NCI-H2227 treated with DMSO at 0.1 percent for 48 hours (cell line): ENCODE data around the gene ARHGAP20.

Experiments used
- DNase-seq: peaks from one replicate; lab custom pipeline; 2025; lab: John Stamatoyannopoulos, UW

Gene ARHGAP20, protein sequence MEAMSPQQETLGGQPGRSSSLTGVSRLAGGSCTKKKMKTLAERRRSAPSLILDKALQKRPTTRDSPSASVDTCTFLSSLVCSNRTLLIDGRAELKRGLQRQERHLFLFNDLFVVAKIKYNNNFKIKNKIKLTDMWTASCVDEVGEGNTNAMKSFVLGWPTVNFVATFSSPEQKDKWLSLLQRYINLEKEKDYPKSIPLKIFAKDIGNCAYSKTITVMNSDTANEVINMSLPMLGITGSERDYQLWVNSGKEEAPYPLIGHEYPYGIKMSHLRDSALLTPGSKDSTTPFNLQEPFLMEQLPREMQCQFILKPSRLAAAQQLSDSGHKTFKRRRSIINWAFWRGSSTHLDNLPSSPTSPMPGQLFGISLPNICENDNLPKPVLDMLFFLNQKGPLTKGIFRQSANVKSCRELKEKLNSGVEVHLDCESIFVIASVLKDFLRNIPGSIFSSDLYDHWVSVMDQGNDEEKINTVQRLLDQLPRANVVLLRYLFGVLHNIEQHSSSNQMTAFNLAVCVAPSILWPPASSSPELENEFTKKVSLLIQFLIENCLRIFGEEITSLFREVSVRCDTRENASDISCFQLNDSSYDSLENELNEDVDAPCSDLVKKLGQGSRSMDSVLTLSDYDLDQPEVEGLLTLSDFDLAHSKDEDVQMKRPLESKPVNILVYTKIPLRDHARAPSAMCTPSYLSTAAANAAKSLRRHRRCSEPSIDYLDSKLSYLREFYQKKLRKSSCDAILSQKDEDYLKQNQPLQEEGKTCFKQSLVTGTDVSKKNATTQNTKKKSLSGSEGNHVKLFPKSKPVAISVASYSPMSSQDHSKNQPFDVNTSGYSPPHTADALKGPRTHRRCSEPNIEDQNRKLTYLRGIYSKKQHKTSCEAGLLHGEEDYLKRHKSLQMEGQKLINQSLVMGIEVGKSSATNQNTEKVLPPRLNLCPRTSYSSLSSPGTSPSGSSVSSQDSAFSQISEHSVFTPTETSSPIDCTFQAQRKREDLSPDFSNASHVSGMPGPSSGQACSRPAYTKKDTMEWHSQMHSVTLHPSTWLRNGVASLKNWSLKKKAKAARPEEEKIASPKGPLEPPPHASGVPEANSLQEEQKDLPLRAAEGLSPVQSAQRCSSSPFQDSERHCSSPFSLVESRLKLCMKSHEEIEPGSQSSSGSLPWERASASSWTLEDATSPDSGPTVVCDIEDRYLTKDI

GRCh38 chr11:110711776-110712658, at the start of gene ARHGAP20:
ARHGAP20 (minus strand) TSS chr11:110712437; CDS start chr11:110712231, 206 bp downstream.
- DNase-seq = peak; percentile 75

DNA sequence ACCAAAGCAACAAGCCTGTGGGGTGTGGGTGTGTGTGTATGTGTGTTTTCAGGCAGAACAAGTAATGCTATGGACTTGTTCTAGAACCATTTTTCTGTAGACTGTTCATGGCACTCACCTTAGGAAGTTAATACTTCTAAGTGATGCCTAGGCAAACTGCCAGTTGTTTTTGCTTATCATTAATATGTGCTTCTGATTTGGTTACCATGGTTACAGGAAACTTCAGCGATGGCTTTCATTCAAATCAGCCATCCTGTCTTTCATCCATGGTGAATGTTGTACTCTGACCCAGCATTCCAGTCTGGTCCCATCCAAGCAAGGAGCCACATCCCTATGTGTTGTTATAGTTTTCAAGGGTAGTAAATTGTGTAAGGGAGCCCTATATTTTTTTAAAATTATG, 49.8 kb upstream of the ARHGAP20 start:
- DNase-seq = no peak

DNA sequence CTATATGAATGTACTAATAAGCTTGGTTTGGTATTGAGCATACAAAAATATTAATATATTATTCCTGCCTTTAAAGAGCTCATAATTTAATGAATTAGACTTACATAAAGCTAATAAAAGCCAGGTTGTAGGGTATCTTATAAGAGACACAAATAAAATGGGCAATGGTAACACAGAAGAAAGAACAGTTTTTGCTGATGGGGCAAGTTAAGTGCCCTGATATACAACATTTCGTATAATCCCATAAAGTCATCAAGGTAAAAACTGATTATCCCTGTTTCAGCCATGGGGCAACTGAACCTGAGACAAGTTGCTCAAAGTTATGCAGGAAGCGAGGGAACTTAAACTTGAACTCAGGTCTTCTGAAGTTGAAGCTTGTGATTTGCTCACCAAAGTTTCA, 48.9 kb upstream of the ARHGAP20 start:
- DNase-seq = no peak

DNA sequence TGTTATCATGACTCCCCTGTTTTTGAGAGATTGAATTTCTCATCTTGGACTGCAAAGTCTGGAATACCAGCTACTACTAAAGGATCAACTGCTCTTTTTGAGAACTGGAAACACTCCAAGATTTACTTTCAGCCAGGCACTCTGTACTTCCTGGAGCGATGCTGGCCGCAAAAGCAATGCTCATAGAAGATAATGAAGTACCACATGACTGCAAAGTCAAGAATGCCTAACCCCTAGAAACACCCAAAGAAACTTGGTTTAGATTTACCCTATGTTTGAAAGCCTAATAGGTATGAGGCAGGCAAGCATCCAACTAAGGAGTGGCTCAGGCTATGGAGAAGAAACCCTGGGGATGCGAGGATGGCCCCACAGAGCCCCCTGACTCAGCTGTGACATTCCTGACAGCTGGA, 47.7 kb upstream of the ARHGAP20 start:
- DNase-seq = no peak

GRCh38 chr11:110757962-110758755, 45.9 kb upstream of the ARHGAP20 start:
- no peak for DNase-seq

DNA sequence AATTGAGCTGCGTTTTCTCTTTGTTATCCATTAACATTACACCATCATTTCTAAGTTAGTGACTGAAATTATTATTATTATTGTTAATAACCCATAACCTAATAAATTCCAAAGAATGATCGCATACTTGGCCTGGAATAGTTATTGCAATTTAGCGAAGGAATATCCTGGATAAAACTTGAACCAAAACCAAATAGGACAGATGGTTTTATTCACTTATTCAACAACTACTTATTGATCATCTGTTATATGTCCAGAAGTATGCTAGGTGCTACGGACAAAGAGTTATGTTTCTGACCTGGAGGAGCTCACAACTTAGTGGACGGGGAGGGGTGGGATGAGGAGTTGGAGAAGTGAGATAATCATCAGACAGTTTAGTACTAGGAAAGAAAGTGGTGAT, 44.8 kb upstream of the ARHGAP20 start:
- DNase-seq = no peak

DNA sequence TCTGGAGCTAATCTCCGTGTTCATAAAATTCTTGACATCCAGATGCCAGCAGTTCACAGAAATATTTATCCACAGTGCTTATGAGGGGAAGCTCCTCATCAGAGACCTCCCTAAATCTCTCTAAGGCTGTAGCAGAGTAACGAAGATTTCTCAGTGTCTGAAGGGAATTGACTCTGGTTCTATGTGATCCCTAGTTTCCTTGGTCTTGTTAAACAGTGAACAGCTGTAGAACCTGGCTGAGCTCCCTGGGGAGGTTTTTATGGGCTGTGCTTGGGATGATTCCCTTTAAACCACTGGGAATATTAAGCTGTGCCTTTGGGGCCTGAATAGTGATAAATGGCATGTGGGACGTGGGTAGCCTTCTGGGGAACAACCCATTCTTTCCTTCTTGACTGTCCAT, 43.7 kb upstream of the ARHGAP20 start:
- no peak for DNase-seq

- DNase-seq = no peak
Observed at GRCh38 chr11:110752890-110753289, 40.7 kb upstream of the ARHGAP20 start.

- no peak for DNase-seq
Observed at GRCh38 chr11:110750100-110750499, 37.9 kb upstream of the ARHGAP20 start.

GRCh38 chr11:110747531-110747930, 35.3 kb upstream of the ARHGAP20 start:
- DNase-seq = no peak

DNA sequence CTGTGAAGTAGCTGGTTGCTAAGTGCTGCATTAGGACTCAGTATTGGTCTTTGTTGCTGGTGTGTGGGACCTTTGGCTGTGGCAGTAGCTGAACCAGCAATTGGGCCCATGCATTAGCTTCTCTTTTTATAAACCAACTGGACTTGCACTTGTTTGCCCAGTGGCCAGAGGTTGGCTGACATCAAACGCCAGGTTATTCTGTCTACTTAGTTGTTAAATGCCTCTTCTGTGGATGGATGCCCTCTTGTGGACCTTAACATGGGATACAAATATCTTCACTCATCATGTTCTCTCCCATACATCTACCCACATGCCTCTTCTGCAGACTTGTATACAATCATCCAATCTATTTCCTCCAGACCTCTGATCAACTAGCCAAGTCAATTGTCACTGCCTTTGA, 26.4 kb upstream of the ARHGAP20 start:
- DNase-seq = no peak

GRCh38 chr11:110737593-110737992, 25.4 kb upstream of the ARHGAP20 start:
- no peak for DNase-seq

DNA sequence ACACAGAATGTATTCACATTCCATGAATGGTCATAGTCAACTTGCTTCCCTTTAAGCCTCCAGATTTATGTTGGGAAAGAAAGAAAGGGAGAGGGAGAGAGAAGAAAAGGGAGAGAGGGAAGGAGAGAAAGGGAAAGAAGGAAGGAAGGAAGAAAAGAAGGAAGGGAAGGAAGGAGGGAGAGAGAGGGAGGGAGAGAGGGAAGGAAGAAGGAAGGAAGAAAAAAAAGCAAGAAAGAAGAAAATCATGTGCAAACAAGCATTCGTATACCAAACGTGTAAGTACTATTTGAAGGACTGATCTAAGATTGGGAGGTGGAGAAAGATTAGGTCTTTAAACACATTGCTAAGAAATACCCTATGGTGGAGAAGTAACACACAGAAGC, 23.9 kb upstream of the ARHGAP20 start:
- no peak for DNase-seq

DNA sequence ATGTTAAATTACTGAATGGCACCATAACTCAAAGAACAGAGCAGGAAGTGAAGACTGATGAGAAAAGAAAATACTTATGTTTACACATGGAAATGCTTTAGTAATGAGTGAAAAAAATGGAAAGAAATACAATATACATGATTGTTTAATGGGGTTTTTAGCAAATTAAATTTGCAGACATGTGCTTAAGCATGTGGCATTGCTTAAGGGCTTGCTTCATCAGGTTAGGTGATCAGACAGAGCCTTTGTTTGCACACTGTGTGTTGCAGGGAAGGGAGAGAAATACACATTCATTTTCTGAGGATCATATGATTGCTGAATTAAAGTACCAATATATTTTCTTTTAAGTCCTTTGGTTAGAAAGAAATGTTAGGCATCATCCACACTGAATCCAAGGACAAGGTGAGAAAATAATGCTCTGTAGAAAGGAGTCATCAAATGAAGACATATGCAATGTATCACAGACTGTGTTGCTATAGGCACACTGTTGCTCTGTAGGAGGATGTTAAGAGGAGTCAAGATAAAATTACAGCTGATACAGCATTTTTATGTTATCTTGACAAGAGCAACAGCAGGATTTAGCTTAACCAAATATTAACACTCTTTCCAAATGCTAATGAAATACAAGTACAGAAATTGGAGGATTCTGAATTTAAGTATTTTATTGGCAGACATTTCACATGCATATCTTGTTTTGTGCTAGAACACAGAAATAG, 23.4 kb upstream of the ARHGAP20 start:
- DNase-seq = no peak

DNA sequence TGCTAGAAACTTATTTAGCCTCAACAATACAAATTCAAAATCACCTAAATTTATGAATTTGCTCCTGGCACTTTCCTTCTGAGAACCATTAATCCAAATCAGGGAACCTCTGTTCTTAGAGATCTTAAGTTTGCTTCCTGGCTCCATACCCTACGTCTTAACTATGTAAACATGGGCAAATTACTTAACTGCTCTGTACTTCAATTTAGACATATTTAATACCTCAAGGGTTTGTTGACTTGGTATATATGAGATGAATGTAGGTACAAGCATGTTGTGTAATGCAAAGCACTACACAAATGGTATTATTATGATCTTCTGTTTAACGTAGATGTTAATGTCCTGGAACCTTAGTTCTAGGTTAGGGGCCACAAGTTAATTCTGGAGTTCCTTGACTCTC, 22.6 kb upstream of the ARHGAP20 start:
- DNase-seq = no peak

DNA sequence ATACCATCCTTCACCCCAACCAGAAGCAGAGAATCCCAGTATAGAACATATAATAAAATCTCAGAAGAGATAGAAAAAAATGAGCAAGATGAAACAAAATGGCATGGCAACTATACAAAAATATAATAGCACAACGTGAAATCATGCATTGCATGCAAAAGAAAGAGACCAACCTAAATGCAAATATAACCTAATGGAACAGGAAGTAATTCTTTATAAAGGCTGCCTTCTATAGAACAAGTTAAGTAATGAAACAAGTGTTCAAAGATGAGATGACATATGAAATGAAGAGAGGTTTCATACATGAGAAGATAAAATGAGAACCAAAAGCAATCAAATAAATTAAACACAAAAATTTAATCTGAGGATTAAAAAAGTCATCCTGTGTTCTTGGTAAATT, 18.5 kb upstream of the ARHGAP20 start:
- no peak for DNase-seq

DNA sequence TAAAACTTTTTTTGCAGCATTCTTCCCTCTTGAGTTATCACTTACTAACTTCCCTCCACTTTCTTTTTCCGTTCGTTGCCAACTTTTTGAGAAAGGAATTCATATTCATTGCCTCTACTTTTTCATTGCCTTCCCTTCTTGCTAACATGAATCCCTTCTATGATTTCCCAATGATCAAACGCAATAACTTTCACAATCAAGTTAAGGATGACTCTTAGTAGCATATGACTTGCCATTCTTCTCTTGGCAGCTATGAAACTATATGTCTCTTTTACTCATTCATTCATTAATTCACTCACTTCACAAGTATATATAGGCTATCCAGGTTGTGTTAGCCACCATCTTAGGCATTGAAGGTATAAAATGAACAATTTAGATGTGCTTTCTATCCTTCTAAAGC, 16.6 kb upstream of the ARHGAP20 start:
- no peak for DNase-seq

GRCh38 chr11:110728476-110728875, 16.2 kb upstream of the ARHGAP20 start:
- DNase-seq = no peak

DNA sequence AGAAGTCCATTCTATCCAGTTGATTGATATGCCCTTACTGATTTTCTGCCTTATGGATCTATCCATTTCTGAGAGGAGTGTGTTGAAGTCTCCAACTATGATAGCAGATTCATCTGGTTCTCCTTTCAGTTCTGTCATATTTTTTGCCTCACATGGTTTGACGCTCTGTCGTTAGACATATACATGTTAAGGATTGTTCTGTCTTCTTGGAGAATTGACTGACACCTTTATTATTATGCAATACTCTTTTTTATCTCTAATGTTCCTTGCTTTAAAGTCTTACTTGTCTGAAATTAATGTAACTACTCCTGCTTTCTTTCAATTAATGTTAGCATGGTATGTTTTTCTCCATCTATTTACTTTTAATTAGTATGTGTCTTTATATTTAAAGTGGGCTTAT, 12.1 kb upstream of the ARHGAP20 start:
- no peak for DNase-seq
